NCI-H748 (cell line): Measurements from ENCODE around the gene TRIM38.
"Not testable (repeated sequence)": the region's sequence is repeated elsewhere in the genome, so short reads cannot be mapped to it uniquely, and the experiment has no call there.

Experiments used
- DNase-seq: peaks from one replicate; lab custom pipeline; 2025; ENCODE audit not compliant: unreplicated experiment; lab: John Stamatoyannopoulos, UW

TRIM38 gene, protein sequence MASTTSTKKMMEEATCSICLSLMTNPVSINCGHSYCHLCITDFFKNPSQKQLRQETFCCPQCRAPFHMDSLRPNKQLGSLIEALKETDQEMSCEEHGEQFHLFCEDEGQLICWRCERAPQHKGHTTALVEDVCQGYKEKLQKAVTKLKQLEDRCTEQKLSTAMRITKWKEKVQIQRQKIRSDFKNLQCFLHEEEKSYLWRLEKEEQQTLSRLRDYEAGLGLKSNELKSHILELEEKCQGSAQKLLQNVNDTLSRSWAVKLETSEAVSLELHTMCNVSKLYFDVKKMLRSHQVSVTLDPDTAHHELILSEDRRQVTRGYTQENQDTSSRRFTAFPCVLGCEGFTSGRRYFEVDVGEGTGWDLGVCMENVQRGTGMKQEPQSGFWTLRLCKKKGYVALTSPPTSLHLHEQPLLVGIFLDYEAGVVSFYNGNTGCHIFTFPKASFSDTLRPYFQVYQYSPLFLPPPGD

GRCh38 chr6:25962149-25963127, at the start of gene TRIM38:
TSS of gene TRIM38 (plus strand) at chr6:25962802. CDS start at chr6:25966523, 3,721 bp downstream.
- DNase-seq: peak; percentile 26

DNA sequence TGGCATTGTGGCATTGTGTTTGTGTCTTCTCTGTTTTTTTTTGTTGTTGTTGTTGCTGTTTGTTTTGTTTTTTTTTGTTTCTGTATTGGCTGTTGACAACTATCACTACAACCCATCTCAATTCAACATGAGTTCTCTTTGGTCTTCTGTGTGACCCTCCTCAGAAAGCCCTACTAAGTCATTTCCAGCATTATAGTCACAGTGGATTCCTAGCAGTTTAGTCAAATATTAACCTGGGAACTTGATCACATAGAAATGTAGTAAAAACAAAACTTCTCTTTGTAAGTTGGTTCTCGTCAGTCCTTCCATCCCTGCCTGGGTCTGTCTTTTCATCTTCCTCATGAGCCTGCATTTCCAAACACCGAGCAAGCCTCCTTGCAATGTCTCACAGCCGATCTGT, 48.9 kb upstream of the TRIM38 start:
- no peak for DNase-seq

DNA sequence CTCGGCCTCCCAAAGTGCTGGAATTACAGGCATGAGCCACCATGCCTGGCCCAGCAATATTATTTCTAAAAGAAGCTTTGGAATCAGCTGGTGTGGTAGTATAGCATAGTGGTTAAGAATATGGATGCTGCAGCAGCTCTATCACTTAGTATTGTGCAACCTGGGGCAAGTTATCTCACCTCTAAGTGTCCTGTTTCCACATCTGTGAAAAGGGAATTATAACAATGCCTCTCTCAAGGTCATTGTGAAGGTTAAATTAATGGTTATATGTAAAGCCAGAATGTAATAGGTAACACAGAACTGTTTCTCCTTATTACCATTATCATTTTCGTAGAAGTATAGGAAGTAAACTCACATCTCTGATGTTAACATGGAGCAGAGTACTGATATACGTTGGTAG, 46.3 kb upstream of the TRIM38 start:
- no peak for DNase-seq

GRCh38 chr6:25916789-25917490, 45.7 kb upstream of the TRIM38 start:
- no peak for DNase-seq

DNA sequence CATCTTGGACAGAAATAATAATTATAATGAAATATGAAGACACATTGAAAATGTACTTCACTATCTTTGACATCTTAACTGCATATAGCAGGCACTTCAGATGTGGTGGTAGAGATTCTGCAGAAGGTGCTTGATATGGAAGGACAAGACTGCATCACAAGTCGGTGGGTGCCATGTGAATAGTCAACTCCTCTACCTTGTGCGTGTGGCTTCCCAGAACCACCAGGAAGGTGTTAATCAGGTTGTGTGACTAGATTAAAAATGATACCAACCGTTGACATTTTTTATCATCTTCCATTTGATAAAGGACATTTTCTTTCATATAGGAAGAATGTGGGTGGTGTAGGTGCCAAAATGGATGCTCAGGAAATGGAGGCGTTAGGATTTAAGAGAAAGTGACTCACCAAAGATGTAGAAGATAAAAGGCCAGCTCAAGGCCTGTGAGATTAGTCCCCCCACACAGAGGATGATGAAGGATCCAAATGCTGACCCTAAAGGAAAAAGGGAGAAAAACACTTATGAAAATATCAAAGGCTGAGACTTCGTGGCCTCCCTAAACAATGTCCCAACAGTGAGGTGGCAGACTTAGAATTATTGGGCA, 44.4 kb upstream of the TRIM38 start:
- DNase-seq: no peak

- no peak for DNase-seq
Measured at GRCh38 chr6:25919657-25920056, 42.9 kb upstream of the TRIM38 start.

- DNase-seq: no peak
Measured at GRCh38 chr6:25921525-25922203, 40.9 kb upstream of the TRIM38 start.

- no peak for DNase-seq
Measured at GRCh38 chr6:25922301-25922700, 40.3 kb upstream of the TRIM38 start.

DNA sequence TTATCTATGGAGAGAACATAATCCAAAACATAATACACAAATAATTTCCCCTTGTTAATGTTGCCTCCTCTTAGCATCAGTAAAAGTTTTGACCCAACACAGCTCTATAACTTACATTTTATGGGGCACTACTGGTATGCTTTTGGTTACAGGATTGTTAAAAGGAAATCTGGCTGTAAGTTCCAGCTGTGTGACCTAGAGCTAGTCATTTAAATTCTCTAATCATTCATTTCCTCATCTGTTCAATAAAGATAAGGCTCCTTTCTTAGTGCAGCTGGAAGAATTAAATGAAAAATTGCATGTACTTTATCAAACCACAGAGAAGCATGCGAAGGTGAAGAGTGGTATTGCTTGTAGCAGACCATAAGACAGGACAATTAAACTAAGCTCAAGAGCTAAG, 36.7 kb upstream of the TRIM38 start:
- no peak for DNase-seq

- no peak for DNase-seq
Measured at GRCh38 chr6:25927178-25927577, 35.4 kb upstream of the TRIM38 start.

- no peak for DNase-seq
Measured at GRCh38 chr6:25927756-25928216, 34.8 kb upstream of the TRIM38 start.

DNA sequence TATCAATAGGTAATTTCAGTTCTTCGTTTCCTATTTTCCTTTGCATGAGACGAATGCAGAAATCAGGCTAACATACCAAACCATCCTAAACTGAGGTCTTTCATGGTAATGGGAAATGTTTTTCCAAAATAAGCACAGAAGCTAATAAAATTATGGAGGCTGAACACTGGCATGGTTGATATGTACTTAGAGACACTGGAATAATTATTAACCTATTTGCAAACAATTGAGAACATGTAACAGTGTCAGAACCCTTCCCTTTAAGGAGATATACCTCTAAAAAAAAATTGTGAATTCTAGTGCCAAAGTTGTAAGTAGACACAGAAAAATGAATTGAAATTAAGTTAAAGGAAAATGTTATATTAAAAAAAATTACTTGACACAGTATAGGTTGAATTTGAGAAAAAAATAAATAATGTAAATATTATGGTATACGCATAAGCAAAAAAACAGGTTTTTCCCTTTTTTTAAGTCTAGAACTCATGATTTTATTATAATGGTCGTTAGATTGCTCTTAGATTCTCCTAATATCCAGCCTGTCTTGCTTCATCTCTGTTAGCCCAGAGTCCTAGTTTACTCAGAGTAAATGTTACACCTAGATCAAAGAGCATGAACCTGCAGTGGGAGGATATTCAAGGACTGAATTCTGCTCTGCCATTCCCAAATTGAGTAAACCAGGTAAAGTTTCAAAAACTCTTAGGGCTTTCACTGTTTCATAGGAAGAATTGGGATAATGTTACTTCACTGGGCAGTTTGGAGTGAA, 33.9 kb upstream of the TRIM38 start:
- no peak for DNase-seq

DNA sequence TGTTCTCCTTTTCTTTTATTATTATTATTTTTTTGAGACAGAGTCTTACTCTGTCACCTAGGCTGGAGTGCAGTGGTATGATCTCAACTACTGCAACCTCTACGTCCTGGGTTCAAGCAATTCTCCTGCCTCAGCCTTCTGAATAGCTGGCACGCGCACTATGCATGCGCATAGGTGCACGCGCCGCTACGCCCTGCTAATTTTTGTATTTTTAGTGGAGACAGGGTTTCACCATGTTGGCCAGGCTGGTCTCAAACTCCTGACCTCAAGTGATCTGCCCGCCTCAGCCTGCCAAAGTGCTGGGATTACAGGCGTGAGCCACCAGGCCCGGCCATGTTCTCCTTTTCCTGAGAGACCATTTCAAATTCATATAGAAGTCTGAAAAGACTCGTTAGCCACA, 32.8 kb upstream of the TRIM38 start:
- DNase-seq: not testable (repeated sequence)

- no peak for DNase-seq
Measured at GRCh38 chr6:25930532-25931410, 31.8 kb upstream of the TRIM38 start, which contains the start of gene SLC17A2. TSS of gene SLC17A2 (minus strand) at chr6:25930691. CDS start at chr6:25925796, 4,895 bp downstream.

DNA sequence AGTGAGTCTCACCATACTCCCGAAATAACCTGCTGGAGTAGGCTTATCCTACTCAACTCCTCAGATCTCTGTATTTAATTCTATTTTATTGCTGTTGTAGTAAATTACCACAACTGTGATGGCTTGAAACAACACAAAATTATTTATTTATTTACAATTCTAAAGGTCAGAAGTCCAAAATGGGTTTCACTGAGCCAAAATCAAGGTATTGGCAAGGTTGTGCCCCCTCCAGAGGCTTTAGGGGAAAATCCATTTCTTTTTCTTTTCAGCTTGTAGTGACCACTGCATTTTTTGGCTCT, 31.2 kb upstream of the TRIM38 start:
- DNase-seq: no peak

DNA sequence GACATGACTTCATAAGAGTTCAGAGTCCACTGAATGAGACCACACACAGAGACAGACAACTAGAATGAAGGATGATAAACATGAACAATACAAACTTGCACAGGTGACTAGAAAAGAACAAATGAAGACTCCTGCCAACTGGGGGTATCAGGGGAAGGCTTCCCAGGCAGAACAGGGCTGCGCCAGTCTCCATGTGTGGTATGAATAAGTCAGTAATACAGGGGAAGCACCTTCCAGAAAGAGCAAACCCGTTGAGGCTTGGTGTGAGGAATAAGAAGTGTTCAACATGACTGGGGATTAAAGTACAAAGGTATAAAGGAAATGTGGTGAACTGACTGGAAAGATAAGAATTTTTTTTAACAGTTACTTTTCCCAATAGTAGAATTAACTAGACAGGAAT, 28.4 kb upstream of the TRIM38 start:
- DNase-seq: no peak

DNA sequence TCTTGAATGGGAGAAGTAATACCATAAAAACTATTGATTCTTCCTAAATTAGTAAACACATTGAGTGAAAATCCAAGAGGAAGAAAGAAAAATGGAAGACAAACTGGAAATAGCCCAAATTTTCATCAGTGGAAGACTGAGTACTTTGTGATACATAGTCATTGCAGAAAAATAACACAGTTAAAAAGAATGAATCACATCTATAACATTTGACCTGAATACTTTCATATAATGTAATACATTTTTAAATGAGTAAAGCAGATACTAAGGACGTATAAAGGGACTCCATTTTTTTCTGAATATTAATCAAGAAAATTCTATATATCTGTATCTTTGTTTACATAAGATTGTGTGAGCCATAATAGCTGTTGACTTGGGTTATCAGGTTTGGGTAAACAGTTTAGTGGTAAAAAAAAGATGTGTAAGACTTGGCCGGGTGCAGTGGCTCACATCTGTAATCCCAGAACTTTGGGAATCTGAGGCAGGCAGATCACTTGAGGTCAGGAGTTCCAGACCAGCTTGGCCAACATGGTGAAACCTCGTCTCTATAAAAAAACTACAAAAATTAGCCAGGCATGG, 27.8 kb upstream of the TRIM38 start:
- DNase-seq: no peak

GRCh38 chr6:25935953-25936352, 26.6 kb upstream of the TRIM38 start:
- no peak for DNase-seq
